GM23338 (cell line): ENCODE results near the gene FAM25G. TPM values are rescaled to one million over a fixed set of nuclear protein-coding genes. Genes with fewer than 3 reads are reported as not detected.

Experiments
- ATAC-seq: fragments of 200-7000 bp; cut with Tn5 transposase; 3 replicates; pipeline ENCODE4 v1.9.1; 2020
- DNase-seq: peaks from one replicate; pipeline ENCODE4 v3.0.0-alpha.2; 2015; ENCODE audit warnings: low spot score
- H2AFZ ChIP-seq: fragments of 200-600 bp; sonication (generic); 2 replicates; pipeline ENCODE4 v1.8.0; 2016; ENCODE audit warnings: antibody characterized with exemption, mild to moderate bottlenecking, moderate library complexity
- H3F3A ChIP-seq: fragments of 200-600 bp; sonication (generic); replicated peaks from 2 replicates; pipeline ENCODE4 v1.8.0; 2017; ENCODE audit warnings: antibody characterized with exemption, mixed run types, low read depth
- H3K27ac ChIP-seq: fragments of 200-600 bp; sonication (generic); 2 replicates; pipeline ENCODE4 v1.6.1; 2016; ENCODE audit warnings: low read depth
- H3K27me3 ChIP-seq: fragments of 200-600 bp; sonication (generic); 2 replicates; pipeline ENCODE4 v1.8.0; 2016; ENCODE audit warnings: mild to moderate bottlenecking, mixed run types, moderate library complexity; ENCODE audit not compliant: insufficient read depth
- H3K36me3 ChIP-seq: fragments of 200-600 bp; sonication (generic); 2 replicates; pipeline ENCODE4 v1.8.0; 2016; ENCODE audit warnings: mild to moderate bottlenecking; ENCODE audit not compliant: insufficient read depth
- H3K4me1 ChIP-seq: fragments of 200-600 bp; sonication (generic); 2 replicates; pipeline ENCODE4 v1.8.0; 2016; ENCODE audit warnings: mild to moderate bottlenecking, moderate library complexity; ENCODE audit not compliant: insufficient read depth
- H3K4me2 ChIP-seq: fragments of 200-600 bp; sonication (generic); 2 replicates; pipeline ENCODE4 v1.7.1; 2017; ENCODE audit warnings: mixed run types
- H3K4me3 ChIP-seq: fragments of 200-600 bp; sonication (generic); 2 replicates; pipeline ENCODE4 v1.6.1; 2016; ENCODE audit warnings: mixed run types
- H3K79me2 ChIP-seq: fragments of 200-600 bp; sonication (generic); replicated peaks from 2 replicates; pipeline ENCODE4 v1.8.0; 2017; ENCODE audit warnings: mild to moderate bottlenecking; ENCODE audit not compliant: insufficient read depth
- H3K9me2 ChIP-seq: fragments of 200-600 bp; sonication (generic); 2 replicates; pipeline ENCODE4 v1.8.0; 2017; ENCODE audit not compliant: insufficient read depth
- H4K20me1 ChIP-seq: fragments of 200-600 bp; sonication (generic); replicated peaks from 2 replicates; pipeline ENCODE4 v1.8.0; 2017; ENCODE audit warnings: mild to moderate bottlenecking; ENCODE audit not compliant: insufficient read depth
- H3K27ac Mint-ChIP-seq: 2 replicates; pipeline ENCODE4 v1.8.0; 2020; ENCODE audit warnings: inconsistent platforms, mild to moderate bottlenecking, moderate library complexity, mixed read lengths
- H3K27me3 Mint-ChIP-seq: 3 replicates; pipeline ENCODE4 v1.8.0; 2022; ENCODE audit warnings: low read depth, mild to moderate bottlenecking, moderate library complexity, mixed read lengths, inconsistent platforms; ENCODE audit not compliant: insufficient read depth, poor library complexity
- H3K36me3 Mint-ChIP-seq: 3 replicates; pipeline ENCODE4 v1.8.0; 2021; ENCODE audit warnings: low read depth, mild to moderate bottlenecking, inconsistent platforms, moderate library complexity, mixed read lengths
- H3K4me1 Mint-ChIP-seq: 3 replicates; pipeline ENCODE4 v1.8.0; 2020; ENCODE audit warnings: mild to moderate bottlenecking, inconsistent platforms, mixed read lengths
- H3K4me3 Mint-ChIP-seq: 3 replicates; pipeline ENCODE4 v1.8.0; 2021; ENCODE audit warnings: moderate library complexity, mild to moderate bottlenecking, inconsistent platforms, mixed read lengths
- H3K9me3 Mint-ChIP-seq: 3 replicates; pipeline ENCODE4 v1.8.0; 2020; ENCODE audit warnings: moderate library complexity, mild to moderate bottlenecking, inconsistent platforms, mixed read lengths
- EZH2 ChIP-seq: fragments of 200-600 bp; sonication (generic); IDR thresholded peaks from one replicate; pipeline ENCODE4 v1.8.0; 2017; ENCODE audit warnings: antibody characterized with exemption, mild to moderate bottlenecking, low read depth; ENCODE audit not compliant: unreplicated experiment
- JUNB ChIP-seq: IDR thresholded peaks from one replicate; pipeline ENCODE4 v1.6.1; 2016; ENCODE audit warnings: antibody characterized with exemption; ENCODE audit not compliant: unreplicated experiment
- ZNF114 ChIP-seq: fragments of 250-450 bp; sonication (Bioruptor Pico); IDR thresholded peaks from 2 replicates; pipeline ENCODE4 v1.5.0; 2020; ENCODE audit warnings: mild to moderate bottlenecking, moderate library complexity
- polyA plus RNA-seq: library from polyadenylated mRNA; unstranded; fragments of >200 nt; fragmentation: Nextera tagmentation; extraction: Ambion mirVana; gene quantifications from 2 replicates; pipeline ENCODE4 v1.2.1, GENCODE V29; 2016
- total RNA-seq: library from RNA; depleted of rRNA; stranded (reverse); fragments of >200 nt; shearing (Covaris generic); gene quantifications from 2 replicates; pipeline ENCODE4 v1.2.3, GENCODE V29; 2014
- TF ChIP-seq, protein P1 (sequence below): IDR thresholded peaks from one replicate; pipeline ENCODE4 v1.6.1; 2018; ENCODE audit warnings: antibody characterized with exemption; ENCODE audit not compliant: unreplicated experiment
- TF ChIP-seq, protein P2 (sequence below): fragments of 250-450 bp; sonication (Bioruptor Pico); IDR thresholded peaks from 2 replicates; pipeline ENCODE4 v1.5.0; 2020; ENCODE audit warnings: mild to moderate bottlenecking, moderate library complexity

FAM25G gene
- total and polyA plus RNA-seq, 2 experiments from 2014 or later = not detected

DNA sequence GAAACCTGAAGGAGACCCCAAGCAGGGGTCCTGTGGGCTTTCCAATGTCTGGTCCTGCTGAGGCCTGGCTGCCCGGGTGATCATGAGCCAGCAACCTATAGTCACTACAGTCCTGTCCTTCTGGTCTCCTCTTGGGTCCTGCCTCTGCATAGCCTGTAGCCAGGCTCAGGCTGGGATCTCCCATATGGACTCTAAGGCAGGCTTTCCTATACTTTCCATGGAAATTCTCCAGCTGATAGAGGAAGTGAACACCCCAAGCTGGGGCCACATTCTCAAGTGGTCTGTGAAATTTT is 34.0 kb downstream of the FAM25G start:
- no peaks in the 10 kb centered on the region for H3K9me2 ChIP-seq
- H3F3A ChIP-seq = no peaks in the 10 kb centered on the region
- no peak overlapping the region for H3K4me3 ChIP-seq
- H3K4me2 ChIP-seq = no peak overlapping the region
- ATAC-seq (no peak), DNase-seq (no peak)
- no peak overlapping the region for H3K27ac ChIP-seq
- H3K27me3 ChIP-seq = no peaks in the 10 kb centered on the region
- no peak overlapping the region for H3K27ac Mint-ChIP-seq
- H2AFZ ChIP-seq = no peak overlapping the region
- peaks cover 20% of the 10 kb centered on the region for H3K4me1 Mint-ChIP-seq
- TF ChIP-seq ZNF114 (CRISPR knock-in tag) = no peak
- no peak for TF ChIP-seq JUNB
- TF ChIP-seq, protein P1, sequence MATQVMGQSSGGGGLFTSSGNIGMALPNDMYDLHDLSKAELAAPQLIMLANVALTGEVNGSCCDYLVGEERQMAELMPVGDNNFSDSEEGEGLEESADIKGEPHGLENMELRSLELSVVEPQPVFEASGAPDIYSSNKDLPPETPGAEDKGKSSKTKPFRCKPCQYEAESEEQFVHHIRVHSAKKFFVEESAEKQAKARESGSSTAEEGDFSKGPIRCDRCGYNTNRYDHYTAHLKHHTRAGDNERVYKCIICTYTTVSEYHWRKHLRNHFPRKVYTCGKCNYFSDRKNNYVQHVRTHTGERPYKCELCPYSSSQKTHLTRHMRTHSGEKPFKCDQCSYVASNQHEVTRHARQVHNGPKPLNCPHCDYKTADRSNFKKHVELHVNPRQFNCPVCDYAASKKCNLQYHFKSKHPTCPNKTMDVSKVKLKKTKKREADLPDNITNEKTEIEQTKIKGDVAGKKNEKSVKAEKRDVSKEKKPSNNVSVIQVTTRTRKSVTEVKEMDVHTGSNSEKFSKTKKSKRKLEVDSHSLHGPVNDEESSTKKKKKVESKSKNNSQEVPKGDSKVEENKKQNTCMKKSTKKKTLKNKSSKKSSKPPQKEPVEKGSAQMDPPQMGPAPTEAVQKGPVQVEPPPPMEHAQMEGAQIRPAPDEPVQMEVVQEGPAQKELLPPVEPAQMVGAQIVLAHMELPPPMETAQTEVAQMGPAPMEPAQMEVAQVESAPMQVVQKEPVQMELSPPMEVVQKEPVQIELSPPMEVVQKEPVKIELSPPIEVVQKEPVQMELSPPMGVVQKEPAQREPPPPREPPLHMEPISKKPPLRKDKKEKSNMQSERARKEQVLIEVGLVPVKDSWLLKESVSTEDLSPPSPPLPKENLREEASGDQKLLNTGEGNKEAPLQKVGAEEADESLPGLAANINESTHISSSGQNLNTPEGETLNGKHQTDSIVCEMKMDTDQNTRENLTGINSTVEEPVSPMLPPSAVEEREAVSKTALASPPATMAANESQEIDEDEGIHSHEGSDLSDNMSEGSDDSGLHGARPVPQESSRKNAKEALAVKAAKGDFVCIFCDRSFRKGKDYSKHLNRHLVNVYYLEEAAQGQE = no peak
- TF ChIP-seq, protein P2, sequence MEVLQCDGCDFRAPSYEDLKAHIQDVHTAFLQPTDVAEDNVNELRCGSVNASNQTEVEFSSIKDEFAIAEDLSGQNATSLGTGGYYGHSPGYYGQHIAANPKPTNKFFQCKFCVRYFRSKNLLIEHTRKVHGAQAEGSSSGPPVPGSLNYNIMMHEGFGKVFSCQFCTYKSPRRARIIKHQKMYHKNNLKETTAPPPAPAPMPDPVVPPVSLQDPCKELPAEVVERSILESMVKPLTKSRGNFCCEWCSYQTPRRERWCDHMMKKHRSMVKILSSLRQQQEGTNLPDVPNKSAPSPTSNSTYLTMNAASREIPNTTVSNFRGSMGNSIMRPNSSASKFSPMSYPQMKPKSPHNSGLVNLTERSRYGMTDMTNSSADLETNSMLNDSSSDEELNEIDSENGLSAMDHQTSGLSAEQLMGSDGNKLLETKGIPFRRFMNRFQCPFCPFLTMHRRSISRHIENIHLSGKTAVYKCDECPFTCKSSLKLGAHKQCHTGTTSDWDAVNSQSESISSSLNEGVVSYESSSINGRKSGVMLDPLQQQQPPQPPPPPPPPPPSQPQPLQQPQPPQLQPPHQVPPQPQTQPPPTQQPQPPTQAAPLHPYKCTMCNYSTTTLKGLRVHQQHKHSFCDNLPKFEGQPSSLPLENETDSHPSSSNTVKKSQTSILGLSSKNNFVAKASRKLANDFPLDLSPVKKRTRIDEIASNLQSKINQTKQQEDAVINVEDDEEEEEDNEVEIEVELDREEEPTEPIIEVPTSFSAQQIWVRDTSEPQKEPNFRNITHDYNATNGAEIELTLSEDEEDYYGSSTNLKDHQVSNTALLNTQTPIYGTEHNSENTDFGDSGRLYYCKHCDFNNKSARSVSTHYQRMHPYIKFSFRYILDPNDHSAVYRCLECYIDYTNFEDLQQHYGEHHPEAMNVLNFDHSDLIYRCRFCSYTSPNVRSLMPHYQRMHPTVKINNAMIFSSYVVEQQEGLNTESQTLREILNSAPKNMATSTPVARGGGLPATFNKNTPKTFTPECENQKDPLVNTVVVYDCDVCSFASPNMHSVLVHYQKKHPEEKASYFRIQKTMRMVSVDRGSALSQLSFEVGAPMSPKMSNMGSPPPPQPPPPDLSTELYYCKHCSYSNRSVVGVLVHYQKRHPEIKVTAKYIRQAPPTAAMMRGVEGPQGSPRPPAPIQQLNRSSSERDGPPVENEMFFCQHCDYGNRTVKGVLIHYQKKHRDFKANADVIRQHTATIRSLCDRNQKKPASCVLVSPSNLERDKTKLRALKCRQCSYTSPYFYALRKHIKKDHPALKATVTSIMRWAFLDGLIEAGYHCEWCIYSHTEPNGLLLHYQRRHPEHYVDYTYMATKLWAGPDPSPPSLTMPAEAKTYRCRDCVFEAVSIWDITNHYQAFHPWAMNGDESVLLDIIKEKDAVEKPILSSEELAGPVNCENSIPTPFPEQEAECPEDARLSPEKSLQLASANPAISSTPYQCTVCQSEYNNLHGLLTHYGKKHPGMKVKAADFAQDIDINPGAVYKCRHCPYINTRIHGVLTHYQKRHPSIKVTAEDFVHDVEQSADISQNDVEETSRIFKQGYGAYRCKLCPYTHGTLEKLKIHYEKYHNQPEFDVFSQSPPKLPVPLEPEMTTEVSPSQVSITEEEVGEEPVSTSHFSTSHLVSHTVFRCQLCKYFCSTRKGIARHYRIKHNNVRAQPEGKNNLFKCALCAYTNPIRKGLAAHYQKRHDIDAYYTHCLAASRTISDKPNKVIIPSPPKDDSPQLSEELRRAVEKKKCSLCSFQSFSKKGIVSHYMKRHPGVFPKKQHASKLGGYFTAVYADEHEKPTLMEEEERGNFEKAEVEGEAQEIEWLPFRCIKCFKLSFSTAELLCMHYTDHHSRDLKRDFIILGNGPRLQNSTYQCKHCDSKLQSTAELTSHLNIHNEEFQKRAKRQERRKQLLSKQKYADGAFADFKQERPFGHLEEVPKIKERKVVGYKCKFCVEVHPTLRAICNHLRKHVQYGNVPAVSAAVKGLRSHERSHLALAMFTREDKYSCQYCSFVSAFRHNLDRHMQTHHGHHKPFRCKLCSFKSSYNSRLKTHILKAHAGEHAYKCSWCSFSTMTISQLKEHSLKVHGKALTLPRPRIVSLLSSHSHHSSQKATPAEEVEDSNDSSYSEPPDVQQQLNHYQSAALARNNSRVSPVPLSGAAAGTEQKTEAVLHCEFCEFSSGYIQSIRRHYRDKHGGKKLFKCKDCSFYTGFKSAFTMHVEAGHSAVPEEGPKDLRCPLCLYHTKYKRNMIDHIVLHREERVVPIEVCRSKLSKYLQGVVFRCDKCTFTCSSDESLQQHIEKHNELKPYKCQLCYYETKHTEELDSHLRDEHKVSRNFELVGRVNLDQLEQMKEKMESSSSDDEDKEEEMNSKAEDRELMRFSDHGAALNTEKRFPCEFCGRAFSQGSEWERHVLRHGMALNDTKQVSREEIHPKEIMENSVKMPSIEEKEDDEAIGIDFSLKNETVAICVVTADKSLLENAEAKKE = no peak
- no peak for TF ChIP-seq EZH2
- H4K20me1 ChIP-seq = no peaks in the 10 kb centered on the region
- H3K9me3 Mint-ChIP-seq = no peaks in the 10 kb centered on the region; the same call in 2 of the 3 replicates
- peaks cover 15% of the 10 kb centered on the region for H3K27me3 Mint-ChIP-seq
- H3K4me3 Mint-ChIP-seq = no peak overlapping the region
- H3K36me3 Mint-ChIP-seq = no peaks in the 10 kb centered on the region
- no peaks in the 10 kb centered on the region for H3K4me1 ChIP-seq
- no peaks in the 10 kb centered on the region for H3K36me3 ChIP-seq
- H3K79me2 ChIP-seq = no peaks in the 10 kb centered on the region
